Peyer's patch (tissue), 4 donors: ENCODE measurements around the gene PKP3. TPM values are rescaled to one million over a fixed set of nuclear protein-coding genes. Genes with fewer than 3 reads are reported as not detected.

ENCODE experiments used
- DNase-seq, 3 donors: peaks; one replicate each; pipeline ENCODE4 v3.0.0-alpha.2; 2017 to 2019
- H3K27ac ChIP-seq, 4 donors: fragments of 200-600 bp; sonication (generic); one replicate each; pipeline ENCODE4 v1.5.1; 2016 to 2019
- H3K27me3 ChIP-seq, 2 donors: fragments of 200-600 bp; sonication (generic); one replicate each; pipeline ENCODE4 v1.5.1; 2019
- H3K36me3 ChIP-seq, 3 donors: fragments of 200-600 bp; sonication (generic); one replicate each; pipeline ENCODE4 v1.5.1; 2016 to 2019
- H3K4me1 ChIP-seq, 4 donors: fragments of 200-600 bp; sonication (generic); one replicate each; pipeline ENCODE4 v1.5.1; 2016 to 2019
- H3K4me3 ChIP-seq, 4 donors: fragments of 200-600 bp; sonication (generic); 1 replicate in 3 of 4; 2 replicates in 1 of 4; pipeline ENCODE4 v1.5.1; 2016 to 2019; ENCODE audit warnings: mild to moderate bottlenecking in 1 of 4
- H3K9me3 ChIP-seq, 4 donors: fragments of 200-600 bp; sonication (generic); one replicate each; pipeline ENCODE4 v1.5.1; 2016 to 2019; ENCODE audit warnings: mild to moderate bottlenecking in 1 of 4
- POLR2A ChIP-seq, 2 donors: fragments of 450-650 bp; IDR thresholded peaks; one replicate each; pipeline ENCODE4 v1.5.1; 2017; ENCODE audit warnings: antibody characterized with exemption in 2 of 2, mild to moderate bottlenecking in 2 of 2, moderate library complexity in 2 of 2
- small RNA-seq, 2 donors: library from RNA; depleted of rRNA; stranded (forward); fragments of <200 nt; gene quantifications; one replicate each; pipeline ENCODE3, GENCODE V24; 2016
- total RNA-seq, 4 donors: library from RNA; depleted of rRNA; stranded (reverse); fragments of >200 nt; gene quantifications; one replicate each; pipeline ENCODE4 v1.1.0, GENCODE V29; 2016
- TF ChIP-seq, protein P1 (sequence below), 6 experiments: fragments of 450-650 bp in 4 of 6; fragments of 200-600 bp in 2 of 6; sonication (generic) in 1 of 6; IDR thresholded peaks; one replicate each; pipeline ENCODE4 v1.5.1; 2017 to 2019; ENCODE audit warnings: antibody characterized with exemption in 6 of 6, mild to moderate bottlenecking in 3 of 6, moderate library complexity in 1 of 6

The PKP3 gene
- total RNA-seq, 4 donors from 2014 or later: 95.7 to 254 (median 202) TPM

DNA sequence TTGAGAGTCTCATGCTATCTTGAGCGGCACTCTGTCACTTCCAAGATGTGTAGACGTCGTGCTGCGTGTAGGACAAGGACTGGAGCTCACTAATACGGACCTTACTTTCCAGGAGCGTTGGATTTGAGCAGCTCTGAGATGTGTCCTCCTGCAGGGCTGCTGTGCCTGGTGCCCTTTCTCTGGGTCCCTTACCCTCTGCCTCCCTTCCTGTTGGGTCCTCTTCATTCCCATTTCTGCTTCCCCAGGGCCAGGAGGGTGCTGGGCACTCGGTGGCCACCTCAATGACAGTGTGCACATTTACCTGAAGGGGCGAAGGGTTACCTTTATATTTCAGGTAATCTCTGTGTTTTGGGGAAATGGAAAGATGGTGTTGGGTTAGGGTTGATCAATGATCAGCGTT lies 60.0 kb downstream of the PKP3 start:
- Histone ChIP-seq H3K27me3 (no peaks in the 10 kb centered on the region), H3K36me3 (peaks cover 0 to 15% (median 0%) of the 10 kb centered on the region in 3 donors), H3K4me3 (no peak overlapping the region), H3K9me3 (no peaks in the 10 kb centered on the region), H3K27ac (no peak overlapping the region), H3K4me1 (peaks cover 0 to 20% (median 13%) of the 10 kb centered on the region in 4 donors)
- TF ChIP-seq, protein P1, sequence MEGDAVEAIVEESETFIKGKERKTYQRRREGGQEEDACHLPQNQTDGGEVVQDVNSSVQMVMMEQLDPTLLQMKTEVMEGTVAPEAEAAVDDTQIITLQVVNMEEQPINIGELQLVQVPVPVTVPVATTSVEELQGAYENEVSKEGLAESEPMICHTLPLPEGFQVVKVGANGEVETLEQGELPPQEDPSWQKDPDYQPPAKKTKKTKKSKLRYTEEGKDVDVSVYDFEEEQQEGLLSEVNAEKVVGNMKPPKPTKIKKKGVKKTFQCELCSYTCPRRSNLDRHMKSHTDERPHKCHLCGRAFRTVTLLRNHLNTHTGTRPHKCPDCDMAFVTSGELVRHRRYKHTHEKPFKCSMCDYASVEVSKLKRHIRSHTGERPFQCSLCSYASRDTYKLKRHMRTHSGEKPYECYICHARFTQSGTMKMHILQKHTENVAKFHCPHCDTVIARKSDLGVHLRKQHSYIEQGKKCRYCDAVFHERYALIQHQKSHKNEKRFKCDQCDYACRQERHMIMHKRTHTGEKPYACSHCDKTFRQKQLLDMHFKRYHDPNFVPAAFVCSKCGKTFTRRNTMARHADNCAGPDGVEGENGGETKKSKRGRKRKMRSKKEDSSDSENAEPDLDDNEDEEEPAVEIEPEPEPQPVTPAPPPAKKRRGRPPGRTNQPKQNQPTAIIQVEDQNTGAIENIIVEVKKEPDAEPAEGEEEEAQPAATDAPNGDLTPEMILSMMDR (IDR thresholded peaks at IDR 0.05): no peak
- TF ChIP-seq POLR2A (IDR thresholded peaks at IDR 0.05): no peak
- no peak for DNase-seq

Small RNA genes lying within 50 kb of the gene (small RNA-seq; reads per million reads assigned to genes)
- 0 reads per million in 2 donors for gene RN7SL838P

Other genes with a start within 250 kb of the PKP3 start
- gene SCGB1C1, start 201.1 kb upstream of the PKP3 start, total RNA-seq: not detected
- 10 to 100 TPM; 20.6 to 69.7 (median 40.1) TPM for gene BET1L, start 186.8 kb upstream of the PKP3 start, total RNA-seq
- 100 to 1,000 TPM in 1 of 4 donors, 10 to 100 TPM in 3; 65.0 to 108 (median 86.8) TPM for gene RIC8A, start 186.5 kb upstream of the PKP3 start, total RNA-seq
- gene SIRT3, start 157.9 kb upstream of the PKP3 start, total RNA-seq: 10 to 100 TPM; 21.2 to 36.3 (median 29.3) TPM
- gene PSMD13, start 157.2 kb upstream of the PKP3 start, total RNA-seq: 100 to 1,000 TPM in 2 of 4 donors, 10 to 100 TPM in 2; 74.5 to 125 (median 96.9) TPM
- 100 to 1,000 TPM; 109 to 687 (median 492) TPM for gene NLRP6, start 115.8 kb upstream of the PKP3 start, total RNA-seq
- 100 to 1,000 TPM in 3 of 4 donors, 10 to 100 TPM in 1; 94.2 to 385 (median 317) TPM for gene PGGHG, start 105.1 kb upstream of the PKP3 start, total RNA-seq
- not detected for gene IFITM5, start 94.7 kb upstream of the PKP3 start, total RNA-seq
- 10 to 100 TPM; 15.6 to 98.2 (median 46.0) TPM for gene IFITM2, start 86.4 kb upstream of the PKP3 start, total RNA-seq
- gene IFITM1, start 80.2 kb upstream of the PKP3 start, total RNA-seq: 100 to 1,000 TPM in 2 of 4 donors, 10 to 100 TPM in 2; 45.9 to 141 (median 89.6) TPM
- gene IFITM3, start 73.3 kb upstream of the PKP3 start, total RNA-seq: 100 to 1,000 TPM in 1 of 4 donors, 10 to 100 TPM in 3; 30.6 to 200 (median 84.7) TPM
- 10 to 100 TPM in 2 of 4 donors, 1 to 10 TPM in 2; 2.5 to 36.3 (median 9.3) TPM for gene B4GALNT4, start 24.7 kb upstream of the PKP3 start, total RNA-seq
- gene SIGIRR, start 20.8 kb downstream of the PKP3 start, total RNA-seq: 100 to 1,000 TPM in 3 of 4 donors, 10 to 100 TPM in 1; 82.3 to 143 (median 111) TPM
- gene ANO9, start 47.8 kb downstream of the PKP3 start, total RNA-seq: 100 to 1,000 TPM; 161 to 474 (median 254) TPM
- 10 to 100 TPM; 21.0 to 42.7 (median 31.7) TPM for gene PTDSS2, start 56.1 kb downstream of the PKP3 start, total RNA-seq
- gene RNH1, start 113.0 kb downstream of the PKP3 start, total RNA-seq: 100 to 1,000 TPM; 130 to 157 (median 137) TPM
- gene HRAS, start 141.4 kb downstream of the PKP3 start, total RNA-seq: 10 to 100 TPM; 27.4 to 55.3 (median 35.1) TPM
- 1 to 10 TPM in 2 of 4 donors, under 1 TPM in 2; 0.67 to 4.1 (median 2.4) TPM for gene LRRC56, start 143.3 kb downstream of the PKP3 start, total RNA-seq
- 10 to 100 TPM in 3 of 4 donors, 1 to 10 TPM in 1; 6.6 to 32.9 (median 14.1) TPM for gene LMNTD2, start 166.5 kb downstream of the PKP3 start, total RNA-seq
- 100 to 1,000 TPM in 3 of 4 donors, 10 to 100 TPM in 1; 80.9 to 340 (median 172) TPM for gene RASSF7, start 166.8 kb downstream of the PKP3 start, total RNA-seq
- gene PHRF1, start 182.3 kb downstream of the PKP3 start, total RNA-seq: 10 to 100 TPM; 48.4 to 88.0 (median 57.8) TPM
- 10 to 100 TPM; 28.1 to 80.9 (median 58.4) TPM for gene IRF7, start 221.7 kb downstream of the PKP3 start, total RNA-seq
- 1,000 to 10,000 TPM in 3 of 4 donors, 10 to 100 TPM in 1; 77.6 to 1,696 (median 1,274) TPM for gene CDHR5, start 230.7 kb downstream of the PKP3 start, total RNA-seq
- gene SCT, start 233.0 kb downstream of the PKP3 start, total RNA-seq: 10 to 100 TPM in 1 of 4 donors, not detected in 3; 12.6 TPM
- gene DRD4, start 243.1 kb downstream of the PKP3 start, total RNA-seq: 1 to 10 TPM in 2 of 4 donors, not detected in 2; 1.6 to 3.0 TPM